ENCODE results near the gene STXBP4.

STXBP4 gene

GRCh38 chr17:55140809-55141208 is 172.2 kb downstream of the STXBP4 start:
- Histone ChIP-seq H3K4me1 (ENCODE audit: control insufficient read depth, insufficient read depth, low read length) (no peaks in the 10 kb centered on the region), H3K36me3 (ENCODE audit: control insufficient read depth, insufficient read depth, low read length) (no peaks in the 10 kb centered on the region), H3K27me3 (ENCODE audit: control insufficient read depth, insufficient read depth, low read length) (no peaks in the 10 kb centered on the region), H3K9ac (ENCODE audit: low read length) (no peak overlapping the region), H3K4me3 (ENCODE audit: low read length) (no peak overlapping the region), H3K9me3 (ENCODE audit: control insufficient read depth, low read length) (no peaks in the 10 kb centered on the region)

- no peaks in the 10 kb centered on the region for H3K4me1 ChIP-seq (ENCODE audit: control insufficient read depth, insufficient read depth, low read length)
- no peaks in the 10 kb centered on the region for H3K9me3 ChIP-seq (ENCODE audit: control insufficient read depth, low read length)
- no peaks in the 10 kb centered on the region for H3K36me3 ChIP-seq (ENCODE audit: control insufficient read depth, insufficient read depth, low read length)
- H3K27me3 ChIP-seq (ENCODE audit: control insufficient read depth, insufficient read depth, low read length) = no peaks in the 10 kb centered on the region
- no peak overlapping the region for H3K9ac ChIP-seq (ENCODE audit: low read length)
- no peak overlapping the region for H3K4me3 ChIP-seq (ENCODE audit: low read length)
Observed at GRCh38 chr17:55144518-55144917, 176.0 kb downstream of the STXBP4 start.

- no peaks in the 10 kb centered on the region for H3K4me1 ChIP-seq (ENCODE audit: control insufficient read depth, insufficient read depth, low read length)
- no peak overlapping the region for H3K4me3 ChIP-seq (ENCODE audit: low read length)
Observed at GRCh38 chr17:55149485-55149884, 180.9 kb downstream of the STXBP4 start.

GRCh38 chr17:55152236-55152635 is 183.7 kb downstream of the STXBP4 start:
- Histone ChIP-seq H3K36me3 (ENCODE audit: control insufficient read depth, insufficient read depth, low read length) (no peaks in the 10 kb centered on the region), H3K4me3 (ENCODE audit: low read length) (no peak overlapping the region), H3K9ac (ENCODE audit: low read length) (no peak overlapping the region), H3K9me3 (ENCODE audit: control insufficient read depth, low read length) (no peaks in the 10 kb centered on the region), H3K27me3 (ENCODE audit: control insufficient read depth, insufficient read depth, low read length) (no peaks in the 10 kb centered on the region), H3K4me1 (ENCODE audit: control insufficient read depth, insufficient read depth, low read length) (no peaks in the 10 kb centered on the region)

More at GRCh38 chr17:55149485-55149884, 180.9 kb downstream of the STXBP4 start:
- Histone ChIP-seq H3K9ac (ENCODE audit: low read length) (no peak overlapping the region), H3K9me3 (ENCODE audit: control insufficient read depth, low read length) (no peaks in the 10 kb centered on the region), H3K27me3 (ENCODE audit: control insufficient read depth, insufficient read depth, low read length) (no peaks in the 10 kb centered on the region), H3K36me3 (ENCODE audit: control insufficient read depth, insufficient read depth, low read length) (no peaks in the 10 kb centered on the region)

- no peaks in the 10 kb centered on the region for H3K9me3 ChIP-seq (ENCODE audit: control insufficient read depth, low read length)
- no peaks in the 10 kb centered on the region for H3K27me3 ChIP-seq (ENCODE audit: control insufficient read depth, insufficient read depth, low read length)
- no peak overlapping the region for H3K9ac ChIP-seq (ENCODE audit: low read length)
- no peak overlapping the region for H3K4me3 ChIP-seq (ENCODE audit: low read length)
- H3K4me1 ChIP-seq (ENCODE audit: control insufficient read depth, insufficient read depth, low read length) = no peaks in the 10 kb centered on the region
- H3K36me3 ChIP-seq (ENCODE audit: control insufficient read depth, insufficient read depth, low read length) = no peaks in the 10 kb centered on the region
Observed at GRCh38 chr17:55154101-55154500, 185.5 kb downstream of the STXBP4 start.

- Histone ChIP-seq H3K36me3 (ENCODE audit: control insufficient read depth, insufficient read depth, low read length) (no peaks in the 10 kb centered on the region), H3K9me3 (ENCODE audit: control insufficient read depth, low read length) (no peaks in the 10 kb centered on the region), H3K27me3 (ENCODE audit: control insufficient read depth, insufficient read depth, low read length) (no peaks in the 10 kb centered on the region), H3K4me3 (ENCODE audit: low read length) (no peak overlapping the region), H3K9ac (ENCODE audit: low read length) (no peak overlapping the region), H3K4me1 (ENCODE audit: control insufficient read depth, insufficient read depth, low read length) (no peaks in the 10 kb centered on the region)
Observed at GRCh38 chr17:55155856-55156560, 187.4 kb downstream of the STXBP4 start.

- H3K4me3 ChIP-seq (ENCODE audit: low read length) = no peak overlapping the region
- no peaks in the 10 kb centered on the region for H3K4me1 ChIP-seq (ENCODE audit: control insufficient read depth, insufficient read depth, low read length)
- H3K27me3 ChIP-seq (ENCODE audit: control insufficient read depth, insufficient read depth, low read length) = no peaks in the 10 kb centered on the region
- H3K36me3 ChIP-seq (ENCODE audit: control insufficient read depth, insufficient read depth, low read length) = no peaks in the 10 kb centered on the region
- H3K9me3 ChIP-seq (ENCODE audit: control insufficient read depth, low read length) = no peaks in the 10 kb centered on the region
- no peak overlapping the region for H3K9ac ChIP-seq (ENCODE audit: low read length)
Observed at GRCh38 chr17:55157165-55157564, 188.6 kb downstream of the STXBP4 start.

GRCh38 chr17:55158439-55158838 is 189.9 kb downstream of the STXBP4 start:
- H3K4me3 ChIP-seq (ENCODE audit: low read length) = no peak overlapping the region
- no peak overlapping the region for H3K9ac ChIP-seq (ENCODE audit: low read length)
- no peaks in the 10 kb centered on the region for H3K4me1 ChIP-seq (ENCODE audit: control insufficient read depth, insufficient read depth, low read length)
- no peaks in the 10 kb centered on the region for H3K27me3 ChIP-seq (ENCODE audit: control insufficient read depth, insufficient read depth, low read length)
- H3K9me3 ChIP-seq (ENCODE audit: control insufficient read depth, low read length) = no peaks in the 10 kb centered on the region
- no peaks in the 10 kb centered on the region for H3K36me3 ChIP-seq (ENCODE audit: control insufficient read depth, insufficient read depth, low read length)

GRCh38 chr17:55159251-55159650 is 190.7 kb downstream of the STXBP4 start:
- Histone ChIP-seq H3K27me3 (ENCODE audit: control insufficient read depth, insufficient read depth, low read length) (no peaks in the 10 kb centered on the region), H3K9me3 (ENCODE audit: control insufficient read depth, low read length) (no peaks in the 10 kb centered on the region), H3K4me3 (ENCODE audit: low read length) (no peak overlapping the region), H3K36me3 (ENCODE audit: control insufficient read depth, insufficient read depth, low read length) (no peaks in the 10 kb centered on the region), H3K4me1 (ENCODE audit: control insufficient read depth, insufficient read depth, low read length) (no peaks in the 10 kb centered on the region), H3K9ac (ENCODE audit: low read length) (no peak overlapping the region)

- Histone ChIP-seq H3K36me3 (ENCODE audit: control insufficient read depth, insufficient read depth, low read length) (no peaks in the 10 kb centered on the region), H3K4me3 (ENCODE audit: low read length) (no peak overlapping the region), H3K4me1 (ENCODE audit: control insufficient read depth, insufficient read depth, low read length) (no peaks in the 10 kb centered on the region), H3K9me3 (ENCODE audit: control insufficient read depth, low read length) (no peaks in the 10 kb centered on the region), H3K27me3 (ENCODE audit: control insufficient read depth, insufficient read depth, low read length) (no peaks in the 10 kb centered on the region), H3K9ac (ENCODE audit: low read length) (no peak overlapping the region)
Observed at GRCh38 chr17:55160501-55160900, 191.9 kb downstream of the STXBP4 start.

GRCh38 chr17:55161935-55162555 is 193.5 kb downstream of the STXBP4 start:
- Histone ChIP-seq H3K9me3 (ENCODE audit: control insufficient read depth, low read length) (no peaks in the 10 kb centered on the region), H3K9ac (ENCODE audit: low read length) (no peak overlapping the region), H3K4me3 (ENCODE audit: low read length) (no peak overlapping the region), H3K4me1 (ENCODE audit: control insufficient read depth, insufficient read depth, low read length) (no peaks in the 10 kb centered on the region), H3K27me3 (ENCODE audit: control insufficient read depth, insufficient read depth, low read length) (no peaks in the 10 kb centered on the region), H3K36me3 (ENCODE audit: control insufficient read depth, insufficient read depth, low read length) (no peaks in the 10 kb centered on the region)

GRCh38 chr17:55162556-55162946 is 194.0 kb downstream of the STXBP4 start:
- Histone ChIP-seq H3K4me3 (ENCODE audit: low read length) (no peak overlapping the region), H3K36me3 (ENCODE audit: control insufficient read depth, insufficient read depth, low read length) (no peaks in the 10 kb centered on the region), H3K4me1 (ENCODE audit: control insufficient read depth, insufficient read depth, low read length) (no peaks in the 10 kb centered on the region), H3K9me3 (ENCODE audit: control insufficient read depth, low read length) (no peaks in the 10 kb centered on the region), H3K27me3 (ENCODE audit: control insufficient read depth, insufficient read depth, low read length) (no peaks in the 10 kb centered on the region), H3K9ac (ENCODE audit: low read length) (no peak overlapping the region)
